ENCODE results near the gene MND1.

The MND1 gene, protein sequence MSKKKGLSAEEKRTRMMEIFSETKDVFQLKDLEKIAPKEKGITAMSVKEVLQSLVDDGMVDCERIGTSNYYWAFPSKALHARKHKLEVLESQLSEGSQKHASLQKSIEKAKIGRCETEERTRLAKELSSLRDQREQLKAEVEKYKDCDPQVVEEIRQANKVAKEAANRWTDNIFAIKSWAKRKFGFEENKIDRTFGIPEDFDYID

DNA sequence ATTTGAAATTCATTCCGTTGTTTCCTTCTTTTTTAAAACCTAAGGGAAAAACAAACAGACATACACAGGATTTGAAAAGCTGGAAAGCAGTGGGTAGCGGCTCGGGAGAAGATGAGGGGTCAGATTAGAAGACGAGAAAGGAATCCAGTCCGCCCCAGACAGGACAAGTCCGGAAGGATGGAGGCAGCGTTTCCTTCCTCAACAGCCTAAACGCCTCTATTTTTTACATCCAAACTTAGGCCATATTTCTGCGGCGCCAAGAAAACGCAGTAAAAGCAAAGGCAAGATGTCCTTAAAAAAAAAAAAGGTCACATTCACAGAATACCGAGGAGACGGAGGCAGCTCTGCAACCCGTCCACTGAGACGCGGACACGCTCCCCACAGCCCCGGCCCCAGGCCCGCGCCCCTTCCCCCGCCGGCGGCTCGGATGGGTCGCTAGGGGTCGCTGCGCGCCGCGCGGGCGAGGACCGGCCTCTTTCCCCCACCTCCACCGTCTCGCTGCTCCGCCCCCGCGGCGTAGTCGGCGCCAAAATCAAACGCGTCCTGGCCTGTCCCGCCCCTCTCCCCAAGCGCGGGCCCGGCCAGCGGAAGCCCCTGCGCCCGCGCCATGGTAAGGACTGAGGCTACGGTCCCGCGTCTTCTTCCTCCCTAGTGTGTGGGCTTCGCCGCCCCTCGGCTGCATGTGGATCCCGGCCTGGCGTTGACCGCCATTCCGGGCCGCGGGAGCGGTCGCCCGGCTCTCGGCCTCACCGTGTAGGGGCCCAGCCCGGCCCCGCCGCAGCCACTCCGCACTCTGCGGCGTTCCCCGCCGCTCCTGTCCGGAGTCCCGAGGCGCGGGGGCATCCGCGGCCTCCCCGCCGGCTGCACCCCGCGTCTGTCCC, at the start of gene MND1:
Gene MND1, plus strand, starts transcription at position 558 of the 881 bp plus-strand sequence. Its CDS starts 50 bp downstream, at position 608.
- ATAC-seq: peak; percentile 91 to 94

DNA sequence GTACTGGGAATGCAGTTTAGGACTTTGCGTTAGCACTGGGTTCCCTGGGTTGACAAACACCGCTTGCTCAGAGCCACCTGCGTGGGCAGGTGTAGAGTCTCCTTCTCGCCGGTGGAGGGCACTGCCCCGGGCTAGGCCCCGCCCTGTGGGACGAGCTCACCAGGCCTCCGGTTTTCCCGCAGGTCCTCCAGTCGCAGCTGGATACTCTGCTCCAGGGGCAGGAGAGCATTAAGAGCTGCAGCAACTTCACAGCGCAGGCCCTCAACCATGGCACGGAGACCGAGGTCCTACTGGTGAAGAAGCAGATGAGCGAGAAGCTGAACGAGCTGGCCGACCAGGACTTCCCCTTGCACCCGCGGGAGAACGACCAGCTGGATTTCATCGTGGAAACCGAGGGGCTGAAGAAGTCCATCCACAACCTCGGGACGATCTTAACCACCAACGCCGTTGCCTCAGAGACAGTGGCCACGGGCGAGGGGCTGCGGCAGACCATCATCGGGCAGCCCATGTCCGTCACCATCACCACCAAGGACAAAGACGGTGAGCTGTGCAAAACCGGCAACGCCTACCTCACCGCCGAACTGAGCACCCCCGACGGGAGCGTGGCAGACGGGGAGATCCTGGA, 49.2 kb upstream of the MND1 start:
- no peak for ATAC-seq

DNA sequence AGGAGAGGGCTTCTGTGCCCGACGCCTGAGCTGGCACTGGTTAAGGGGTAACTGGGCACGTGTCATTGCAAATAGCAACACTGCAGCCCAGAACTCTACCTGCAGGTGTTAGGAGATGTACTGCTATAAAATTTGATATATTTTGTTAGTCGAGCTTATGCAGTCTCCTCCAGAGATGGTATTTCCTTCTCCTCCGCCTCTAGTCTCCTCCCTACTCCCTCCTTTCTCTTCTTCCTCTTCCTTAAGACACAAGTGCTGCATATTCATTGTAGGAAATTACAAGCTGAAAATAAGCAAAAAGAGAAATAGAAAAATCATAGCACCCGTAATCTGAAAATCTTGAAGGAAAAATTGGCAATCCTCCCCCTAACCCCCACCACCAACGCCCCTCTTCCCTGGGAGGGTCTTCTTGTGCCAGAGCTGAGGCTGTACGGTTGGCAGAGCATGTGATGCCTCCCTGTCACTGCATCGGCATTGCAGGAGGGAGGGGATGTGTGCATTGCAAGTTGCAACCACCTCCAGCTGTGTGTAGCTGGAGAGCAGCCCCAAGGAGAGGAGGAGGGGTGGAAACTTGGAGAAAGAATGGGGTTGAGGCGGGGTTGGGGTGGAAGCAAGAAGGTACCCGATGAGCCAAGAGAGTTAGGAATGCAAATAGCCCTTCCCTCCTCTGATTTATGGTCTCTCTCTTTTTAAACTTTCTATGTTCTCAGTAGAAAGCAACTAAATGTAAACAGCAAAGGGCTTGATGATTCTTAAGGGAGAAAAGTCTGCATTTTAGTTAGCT, 48.3 kb upstream of the MND1 start:
- no peak for ATAC-seq

DNA sequence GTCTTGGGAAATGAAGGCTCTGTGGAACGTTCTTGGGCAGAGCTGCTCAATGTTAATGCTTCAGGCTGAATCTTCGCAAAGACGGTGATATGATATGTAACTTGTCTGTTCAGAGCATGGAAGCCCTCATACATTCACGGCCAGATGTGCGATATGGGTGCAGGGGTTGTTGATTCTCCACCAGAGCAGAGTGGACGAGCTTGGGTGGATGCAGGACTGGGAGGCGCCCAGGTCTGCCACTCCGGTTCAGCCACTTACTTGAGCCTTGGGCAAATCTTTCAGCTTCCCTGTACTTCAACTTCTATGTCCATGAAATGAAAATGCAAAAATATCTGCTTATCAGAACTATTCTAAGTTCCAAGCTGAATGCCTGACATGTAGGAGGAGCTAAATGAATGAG, 47.4 kb upstream of the MND1 start:
- no peak for ATAC-seq

DNA sequence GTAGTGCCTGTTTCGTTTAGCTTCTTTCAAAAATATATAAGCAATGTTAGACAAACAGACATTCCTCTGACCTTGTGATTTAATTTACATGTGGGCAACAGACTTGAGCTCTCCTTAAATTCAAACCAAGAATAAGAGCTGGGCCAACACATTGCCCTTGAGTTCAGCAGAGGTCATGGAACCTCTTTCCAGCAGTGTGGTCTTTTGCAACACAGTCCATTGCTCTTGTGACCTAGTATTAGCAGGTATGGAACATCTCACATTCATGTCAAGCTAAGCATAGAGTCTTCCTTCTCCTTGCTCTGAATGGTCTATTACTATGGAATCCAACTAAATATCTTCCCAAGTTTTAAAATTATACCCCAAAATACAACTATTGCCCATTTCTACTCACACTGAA, 33.7 kb upstream of the MND1 start:
- ATAC-seq: no peak

DNA sequence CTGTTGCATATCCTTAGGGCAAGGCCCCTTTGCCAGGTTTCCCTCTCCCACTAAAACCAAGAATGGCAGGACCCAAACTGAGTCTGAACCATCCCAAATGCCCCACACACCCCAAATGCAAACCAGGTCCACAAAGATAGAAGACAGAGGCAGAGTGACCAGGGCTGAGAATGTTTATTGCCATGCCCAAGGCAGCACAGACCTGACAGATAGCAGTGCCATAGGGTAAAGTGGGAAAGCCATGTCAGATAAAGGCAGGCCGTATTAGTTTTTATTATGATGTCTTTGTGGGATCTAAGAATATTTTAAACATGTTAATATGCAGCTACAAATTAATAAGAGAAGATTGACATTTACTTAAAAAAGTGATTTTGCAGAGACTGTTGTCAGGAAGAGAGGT, 29.6 kb upstream of the MND1 start:
- ATAC-seq: no peak

DNA sequence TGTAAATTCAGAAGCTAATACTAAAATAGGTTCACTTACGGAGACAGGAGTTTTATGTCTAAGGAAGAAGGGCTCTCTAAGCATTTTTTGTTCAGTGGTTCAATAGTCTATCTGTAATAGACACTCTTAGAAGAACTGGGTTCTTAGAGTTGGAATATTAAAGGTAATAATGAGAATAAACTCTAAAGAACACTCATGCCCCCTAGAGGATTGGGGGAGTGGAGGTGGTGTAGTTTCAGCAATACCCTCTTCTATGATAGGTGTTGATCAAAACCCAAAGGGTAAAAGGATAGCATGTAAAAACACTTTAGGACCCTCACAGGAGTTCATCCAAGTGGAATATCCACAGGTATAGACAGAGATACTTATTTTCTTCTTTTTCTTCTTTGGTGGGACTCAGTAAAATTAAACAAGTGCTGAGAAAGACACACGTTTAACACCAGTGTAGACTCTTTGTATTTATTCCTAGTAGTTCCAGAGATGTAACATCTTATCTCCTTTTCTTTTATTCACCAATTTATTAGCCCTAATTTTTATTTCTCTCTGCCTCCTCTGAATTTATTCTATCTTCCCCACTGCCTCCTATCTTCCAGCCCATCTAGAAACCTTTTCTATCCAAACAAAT, 25.7 kb upstream of the MND1 start:
- peak; percentile 43 to 55 for ATAC-seq

DNA sequence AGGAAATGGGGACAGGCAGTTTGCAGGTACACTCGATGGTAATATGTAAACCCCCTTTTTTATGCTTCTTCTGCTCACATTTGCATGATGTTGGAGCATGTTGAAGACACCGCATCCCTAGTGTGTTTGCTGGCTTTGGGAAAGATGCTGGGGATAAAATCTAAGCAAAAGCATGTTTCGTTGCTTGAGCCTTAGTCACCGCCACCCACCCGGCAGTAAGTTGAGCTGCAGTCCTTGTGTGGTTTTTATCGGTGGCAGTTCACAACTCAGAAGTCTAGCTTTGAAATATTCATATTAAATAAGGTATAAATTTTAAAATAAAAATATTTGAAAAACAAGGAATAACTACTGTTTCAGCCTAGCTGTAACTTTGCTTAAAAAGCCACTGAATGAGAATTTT, 21.7 kb upstream of the MND1 start:
- ATAC-seq: no peak

DNA sequence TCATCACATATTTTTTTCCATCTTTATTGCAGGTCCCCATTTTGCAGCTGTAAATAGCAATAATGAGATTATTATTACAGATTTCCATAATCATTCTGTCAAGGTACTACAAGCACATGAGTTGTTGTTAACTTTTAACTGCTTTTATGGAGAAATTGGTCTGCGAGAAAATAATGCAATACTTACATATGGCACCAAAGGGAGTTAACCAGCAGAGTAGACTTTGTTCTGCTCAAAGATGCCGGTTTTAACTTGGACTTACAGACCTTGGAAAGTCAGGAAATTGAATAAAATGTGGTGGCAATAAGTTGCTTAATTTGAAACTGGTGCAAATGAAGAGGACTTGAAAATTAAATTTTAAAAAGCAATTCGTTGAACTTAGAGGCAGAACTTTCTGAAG, 20.4 kb upstream of the MND1 start:
- ATAC-seq: no peak

DNA sequence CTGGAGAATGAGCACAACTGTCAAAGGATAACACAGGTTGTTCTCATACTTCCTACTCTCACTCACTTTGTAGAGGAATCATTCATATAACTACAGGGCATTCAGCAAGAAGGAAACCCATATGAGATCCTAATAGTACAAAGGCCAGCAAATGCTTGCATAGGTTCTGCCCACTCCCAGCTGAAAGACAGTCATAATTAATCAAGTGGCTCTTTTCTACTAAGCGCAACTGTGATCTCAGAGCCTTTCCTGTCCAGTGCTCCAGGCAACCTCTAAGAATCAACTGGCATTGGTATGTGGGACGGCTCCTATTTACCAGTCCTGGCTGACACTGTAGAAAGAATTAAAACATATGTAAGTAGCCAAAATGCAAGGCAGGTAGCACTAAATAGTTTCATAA, 18.9 kb upstream of the MND1 start:
- ATAC-seq: no peak

DNA sequence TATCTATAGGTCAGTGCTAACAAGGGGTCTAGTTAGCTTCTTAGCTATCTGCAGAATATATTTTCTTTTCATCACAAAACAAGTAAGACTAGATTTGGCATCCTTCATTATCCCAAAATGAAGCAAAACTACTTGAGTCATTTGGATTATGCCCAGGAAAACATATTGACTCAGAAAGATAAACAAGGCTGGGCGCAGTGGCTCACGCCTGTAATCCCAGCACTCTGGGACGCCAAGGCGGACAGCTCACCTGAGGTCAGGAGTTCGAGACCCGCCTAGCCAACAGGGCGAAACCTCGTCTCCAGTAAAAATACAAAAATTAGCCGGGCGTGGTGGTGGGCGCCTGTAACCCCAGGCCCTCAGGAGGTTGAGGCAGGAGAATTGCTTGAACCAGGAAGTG, 18.0 kb upstream of the MND1 start:
- ATAC-seq: no peak

DNA sequence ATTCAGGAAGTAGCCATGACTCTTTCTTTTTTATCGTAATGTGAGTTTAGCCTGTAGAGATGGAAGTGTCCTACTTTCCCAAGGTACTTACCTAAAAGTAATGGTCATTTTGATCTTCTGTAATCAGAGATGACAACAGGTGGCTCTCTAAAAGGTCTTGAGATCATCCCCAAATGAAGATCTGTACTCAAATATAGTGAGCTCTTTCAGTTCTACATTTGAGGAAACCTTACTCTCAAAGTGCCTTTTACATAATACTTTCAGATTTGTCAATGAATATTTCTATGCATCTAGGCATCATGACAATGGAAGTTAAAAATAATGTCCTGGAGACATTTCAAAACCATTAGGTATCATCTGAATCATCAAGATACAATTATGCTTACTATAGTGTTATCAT, 17.2 kb upstream of the MND1 start:
- no peak for ATAC-seq

DNA sequence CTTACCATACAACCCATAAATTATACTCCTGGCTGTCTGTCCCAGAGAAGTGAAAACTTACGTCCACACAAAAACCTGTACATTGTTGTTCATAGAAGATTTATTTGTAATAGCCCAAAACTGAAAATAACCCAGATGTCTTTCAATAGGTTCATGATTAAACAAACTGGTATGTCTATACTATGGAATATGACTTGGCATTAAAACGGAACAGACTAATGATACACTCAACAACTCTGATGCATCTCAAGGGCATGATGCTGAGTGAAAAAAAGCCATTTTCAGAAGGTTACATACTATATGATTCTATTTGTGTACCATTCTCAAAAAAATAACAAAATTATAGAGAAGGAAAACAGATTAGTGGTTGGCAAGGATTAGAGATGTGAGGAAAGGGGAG, 11.6 kb upstream of the MND1 start:
- ATAC-seq: no peak

DNA sequence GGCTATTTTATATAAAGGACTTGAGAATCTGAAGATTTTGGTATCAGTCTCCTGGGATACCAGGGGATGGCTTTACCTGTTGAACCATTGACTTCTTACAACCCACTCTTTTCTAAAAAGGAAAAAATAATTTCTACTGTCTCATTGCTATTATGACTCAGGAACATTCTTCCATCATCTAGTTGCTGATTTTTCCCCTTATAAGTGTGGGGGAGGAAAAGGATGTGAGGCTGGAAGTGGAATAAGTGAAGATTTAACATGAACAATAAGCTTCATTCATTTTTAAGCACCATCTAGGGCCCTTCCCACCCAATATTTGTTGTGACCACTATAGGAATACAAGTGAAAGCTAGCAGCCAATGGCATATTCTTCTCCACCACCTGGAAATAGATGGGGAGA, 10.6 kb upstream of the MND1 start:
- no peak for ATAC-seq

DNA sequence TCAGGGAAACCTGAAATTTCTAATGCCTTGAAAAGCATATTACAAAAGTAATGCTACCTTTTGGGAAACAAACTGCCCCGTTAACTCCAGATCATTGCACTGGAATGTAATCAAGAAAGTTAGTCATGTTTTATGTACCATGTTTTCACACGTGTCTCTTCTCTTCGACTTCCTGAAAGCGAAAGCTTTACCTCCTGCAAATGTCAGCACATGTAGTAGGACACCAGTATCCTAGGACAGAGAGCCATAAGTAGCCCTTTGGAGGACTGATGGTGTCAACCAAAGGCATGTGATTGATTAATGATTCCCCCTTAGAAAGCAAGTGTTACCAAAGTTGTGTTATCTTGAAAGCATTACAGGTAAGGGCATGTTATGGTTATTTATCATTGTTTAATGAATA, 8.8 kb upstream of the MND1 start:
- no peak for ATAC-seq

DNA sequence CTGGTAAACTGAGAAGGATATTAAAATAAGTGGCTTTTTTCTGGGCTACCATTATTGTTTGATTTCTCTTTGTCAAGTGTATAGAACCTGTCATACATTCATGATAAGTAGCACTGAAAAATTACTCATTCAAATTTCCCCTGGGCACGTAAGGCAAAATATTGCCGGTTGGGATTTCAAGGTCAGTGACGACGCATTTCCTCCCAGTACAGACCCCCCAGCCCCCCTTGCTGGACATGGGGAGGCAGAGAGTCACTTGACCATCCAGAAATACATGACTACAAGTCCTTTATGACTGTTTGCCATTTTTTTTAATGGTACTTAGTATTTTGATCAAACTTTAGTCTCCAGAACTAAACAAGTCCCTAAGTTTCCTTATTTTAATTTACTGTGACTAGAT, 6.8 kb upstream of the MND1 start:
- no peak for ATAC-seq

DNA sequence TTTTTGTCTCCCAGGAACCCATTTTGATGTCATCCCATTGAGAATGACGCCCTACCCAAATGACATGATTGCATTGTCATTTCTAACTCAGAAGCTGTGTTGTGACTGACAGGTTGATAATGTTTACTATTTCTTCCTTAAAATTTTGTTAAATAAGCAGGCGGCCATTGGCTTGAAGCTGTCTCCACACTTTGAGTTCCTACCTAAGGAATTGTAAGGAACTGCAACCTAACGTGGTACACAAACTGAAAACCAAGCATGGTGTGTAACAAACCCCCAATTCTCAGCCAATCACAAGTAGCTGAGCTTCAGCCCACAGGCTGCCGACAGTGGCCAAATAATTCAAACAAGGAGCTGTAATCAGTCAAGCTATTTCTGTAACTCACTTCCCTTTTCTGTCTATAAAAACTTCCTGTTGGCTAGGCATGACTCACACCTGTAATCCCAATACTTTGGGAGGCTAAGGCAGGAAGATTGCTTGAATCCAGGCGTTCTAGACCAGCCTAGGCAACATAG, 2.9 kb upstream of the MND1 start:
- ATAC-seq: no peak

DNA sequence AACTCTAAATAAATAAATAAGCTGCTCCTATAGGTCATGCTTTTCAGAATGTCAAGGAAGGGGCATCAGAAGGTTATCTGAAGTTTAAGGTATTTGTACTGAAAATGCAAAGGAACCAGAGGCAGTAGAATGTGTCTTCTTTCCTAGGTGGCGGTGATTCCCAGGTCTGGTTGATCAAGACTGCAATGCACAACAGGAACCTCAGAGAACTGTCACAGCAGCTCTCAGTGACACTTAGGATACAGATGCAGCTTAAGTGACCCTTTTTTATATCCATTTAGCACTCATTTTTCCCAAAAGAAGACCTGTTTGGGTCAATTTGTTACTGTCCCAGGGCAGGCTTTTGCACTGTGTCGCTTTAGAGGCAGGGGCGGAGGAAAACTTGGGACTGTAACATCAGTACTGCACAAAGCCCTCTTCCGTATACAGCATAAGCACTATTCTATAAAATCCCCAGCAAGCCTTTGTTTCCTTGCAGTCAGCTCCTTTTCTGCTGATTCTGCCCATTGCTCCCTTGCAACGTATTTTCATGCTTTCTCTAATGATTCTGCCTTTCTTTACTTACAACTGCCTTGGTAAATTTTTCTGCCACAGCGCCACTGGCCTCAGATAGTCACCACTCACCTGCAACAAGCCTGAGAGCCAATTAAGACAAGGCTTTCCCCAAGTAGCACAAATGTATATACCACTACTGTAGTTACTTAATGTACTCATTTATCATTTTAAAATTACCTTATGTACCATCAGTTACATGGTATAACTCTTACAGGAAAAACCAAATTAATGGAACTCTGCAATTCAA, 1.5 kb upstream of the MND1 start:
- ATAC-seq: no peak

DNA sequence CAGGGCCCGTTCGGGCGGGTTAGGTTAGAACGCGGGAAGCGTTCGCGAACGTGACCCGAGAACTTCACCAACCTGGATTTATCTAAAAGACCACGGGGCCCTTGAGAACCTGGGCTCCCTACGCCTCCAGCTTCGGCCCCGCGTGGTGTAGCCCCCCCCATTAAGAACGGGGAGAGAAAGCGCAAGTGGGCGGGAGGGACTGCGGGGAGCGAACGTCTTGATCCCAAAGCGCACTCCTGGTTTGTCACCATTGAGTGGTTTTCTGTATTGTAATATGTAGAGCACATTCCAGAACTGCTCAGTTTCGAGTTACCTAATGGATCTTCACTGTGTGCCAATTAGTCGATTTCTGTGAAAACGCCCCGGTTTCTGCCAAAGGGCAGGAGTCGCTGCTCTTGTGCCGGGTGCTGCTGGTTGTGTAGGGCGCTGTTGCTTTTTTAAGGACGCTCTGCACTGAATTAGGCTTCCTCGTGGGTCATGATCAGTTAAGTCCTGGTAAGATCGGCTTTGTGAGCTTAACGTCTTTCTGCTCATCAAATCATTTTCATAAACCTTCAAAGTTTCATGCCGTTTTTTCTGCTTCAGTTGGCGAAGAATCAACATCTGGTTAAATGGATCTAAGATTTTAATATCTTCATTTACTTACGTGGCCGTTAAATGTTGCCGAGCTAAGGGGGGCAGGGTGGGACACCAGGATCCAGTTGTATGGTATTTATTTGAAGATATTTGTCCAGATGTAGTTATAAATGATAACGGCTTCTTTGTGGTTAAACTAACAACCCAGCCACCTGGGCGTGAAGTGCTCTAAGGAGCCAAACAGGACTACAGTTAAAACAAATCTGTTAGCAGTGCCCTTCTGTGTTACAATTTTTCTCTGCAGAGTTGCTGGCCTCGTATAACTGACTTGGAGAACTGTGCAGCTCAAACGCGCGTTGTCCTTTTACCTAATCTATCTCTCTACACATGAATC, 809 bp downstream of the MND1 start:
- ATAC-seq: peak; percentile 25 to 26

DNA sequence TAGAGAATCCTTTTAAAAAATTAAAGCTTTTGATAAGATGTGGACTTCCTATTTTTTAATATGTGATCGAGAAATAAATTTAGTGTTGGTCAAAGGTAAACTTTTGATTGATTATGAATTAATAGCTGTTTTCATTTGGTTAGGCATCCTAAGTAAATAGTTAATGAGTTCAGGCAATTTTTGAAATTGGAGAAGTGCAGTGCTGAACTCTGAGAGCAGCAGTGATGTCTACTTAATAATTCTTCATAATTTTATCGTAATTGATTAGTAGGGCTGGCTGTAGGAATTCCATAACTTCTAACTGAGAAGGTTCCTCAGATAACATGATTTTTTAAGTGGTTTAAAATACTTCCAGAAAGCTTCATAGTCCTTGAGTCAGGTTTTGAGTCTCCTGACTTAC, 1.5 kb downstream of the MND1 start:
- ATAC-seq: no peak
